PC-9 (cell line): Measurements from ENCODE around the gene BRF1.

ENCODE experiments used
- CTCF ChIP-seq: fragments of 200-600 bp; sonication (generic); conservative IDR thresholded peaks from 2 replicates; pipeline ENCODE4 v1.6.1; 2017; ENCODE audit warnings: mixed run types, antibody characterized with exemption, mild to moderate bottlenecking, moderate library complexity
- EZH2 ChIP-seq: fragments of 200-600 bp; sonication (generic); IDR thresholded peaks from 2 replicates; pipeline ENCODE4 v1.8.0; 2017; ENCODE audit warnings: antibody characterized with exemption, low read depth

GRCh38 chr14:105337966-105338741 lies 37.4 kb upstream of the BRF1 start:
- TF ChIP-seq CTCF: no peak
- no peak for TF ChIP-seq EZH2
